HL-60/S4 (cell line): ENCODE data around the gene AGMO.
"Not testable (repeated sequence)": the region's sequence is repeated elsewhere in the genome, so short reads cannot be mapped to it uniquely, and the experiment has no call there.

ENCODE experiments used
- in situ Hi-C: fragments of 300-500 bp; cut with MboI; formaldehyde crosslinking; loops from 2 replicates; pipeline ENCODE4 v1.14.3; 2022; ENCODE audit warnings: low sequenced_read_pairs

The AGMO gene

GRCh38 chr7:15330943-15331342 lies 230.9 kb downstream of the AGMO start:
- in situ Hi-C loops, result no loop called here

- in situ Hi-C loops, result no loop called here
These were observed 234.8 kb downstream of the AGMO start for GRCh38 chr7:15327001-15327400.

- in situ Hi-C loops, result no loop called here
These were observed 235.7 kb downstream of the AGMO start for GRCh38 chr7:15326044-15326644.

- in situ Hi-C loops, result no loop called here
These were observed 238.3 kb downstream of the AGMO start for GRCh38 chr7:15323550-15323949.

- in situ Hi-C loops, result no loop called here
These were observed 244.6 kb downstream of the AGMO start for GRCh38 chr7:15317215-15317614.

GRCh38 chr7:15315678-15316077 lies 246.1 kb downstream of the AGMO start:
- in situ Hi-C loops, result no loop called here

GRCh38 chr7:15314922-15315321 lies 246.9 kb downstream of the AGMO start:
- in situ Hi-C loops, result no loop called here

GRCh38 chr7:15313361-15313760 lies 248.5 kb downstream of the AGMO start:
- in situ Hi-C loops, result no loop called here

- in situ Hi-C loops, result no loop called here
These were observed 251.9 kb downstream of the AGMO start for GRCh38 chr7:15309872-15310271.

- in situ Hi-C loops, result no loop called here
These were observed 253.0 kb downstream of the AGMO start for GRCh38 chr7:15308821-15309220.

GRCh38 chr7:15306296-15306695 lies 255.5 kb downstream of the AGMO start:
- in situ Hi-C loops, result no loop called here

GRCh38 chr7:15305002-15305600 lies 256.7 kb downstream of the AGMO start:
- in situ Hi-C loops, result no loop called here

- in situ Hi-C loops, result no loop called here
These were observed 258.5 kb downstream of the AGMO start for GRCh38 chr7:15303357-15303756.

- in situ Hi-C loops, result not testable (repeated sequence)
These were observed 260.8 kb downstream of the AGMO start for GRCh38 chr7:15300986-15301385.

GRCh38 chr7:15292138-15292537 lies 269.7 kb downstream of the AGMO start:
- in situ Hi-C loops, result no loop called here

- in situ Hi-C loops, result no loop called here
These were observed 270.1 kb downstream of the AGMO start for GRCh38 chr7:15291699-15292098.

- in situ Hi-C loops, result no loop called here
These were observed 273.1 kb downstream of the AGMO start for GRCh38 chr7:15288741-15289140.

GRCh38 chr7:15284396-15284795 lies 277.4 kb downstream of the AGMO start:
- in situ Hi-C loops, result no loop called here

GRCh38 chr7:15280078-15280733 lies 281.6 kb downstream of the AGMO start:
- in situ Hi-C loops, result no loop called here

- in situ Hi-C loops, result no loop called here
These were observed 282.2 kb downstream of the AGMO start for GRCh38 chr7:15279640-15280039.

- in situ Hi-C loops, result no loop called here
These were observed 304.1 kb downstream of the AGMO start for GRCh38 chr7:15257689-15258088.

- in situ Hi-C loops, result no loop called here
These were observed 309.6 kb downstream of the AGMO start for GRCh38 chr7:15252181-15252580.
